Neural cell (in vitro differentiated cells): Measurements from ENCODE around the gene NUP42. TPM values are rescaled to one million over a fixed set of nuclear protein-coding genes. Genes with fewer than 3 reads are reported as not detected.

ENCODE experiments used
- H2AFZ ChIP-seq: fragments of 200-600, 300-800 bp; sonication (generic), shearing (Covaris generic); 2 replicates; pipeline ENCODE4 v1.6.0; 2014; ENCODE audit warnings: low read depth, mild to moderate bottlenecking, antibody characterized with exemption, low read length, moderate library complexity
- H3F3A ChIP-seq: fragments of 200-600 bp; shearing (Covaris generic); 2 replicates; pipeline ENCODE4 v1.6.1; 2016; ENCODE audit warnings: mild to moderate bottlenecking, moderate library complexity, mixed read lengths, antibody characterized with exemption, low read length; ENCODE audit not compliant: insufficient read depth, poor library complexity, severe bottlenecking
- H3K27ac ChIP-seq: fragments of 200-600, 300-800 bp; sonication (generic), shearing (Covaris generic); 2 replicates; pipeline ENCODE4 v1.5.1; 2014; ENCODE audit warnings: mild to moderate bottlenecking, low read length, moderate library complexity
- H3K27me3 ChIP-seq: fragments of 300-800, 200-600 bp; sonication (generic), shearing (Covaris generic); 2 replicates; pipeline ENCODE4 v1.6.0; 2014; ENCODE audit warnings: mild to moderate bottlenecking, low read depth, low read length, moderate library complexity; ENCODE audit not compliant: insufficient read depth
- H3K36me3 ChIP-seq: fragments of 300-800, 200-600 bp; sonication (generic), shearing (Covaris generic); 2 replicates; pipeline ENCODE4 v1.5.1; 2014; ENCODE audit warnings: mild to moderate bottlenecking, antibody characterized with exemption, low read length, moderate library complexity; ENCODE audit not compliant: insufficient read depth
- H3K4me2 ChIP-seq: fragments of 300-800, 200-600 bp; sonication (generic), shearing (Covaris generic); 2 replicates; pipeline ENCODE4 v1.6.0; 2014; ENCODE audit warnings: mild to moderate bottlenecking, low read length
- H3K4me3 ChIP-seq: fragments of 300-800, 200-600 bp; sonication (generic), shearing (Covaris generic); 2 replicates; pipeline ENCODE4 v1.5.1; 2014; ENCODE audit warnings: mild to moderate bottlenecking, low read length, moderate library complexity
- H3K79me2 ChIP-seq: fragments of 200-600 bp; shearing (Covaris generic); replicated peaks from 2 replicates; pipeline ENCODE4 v1.6.0; 2014; ENCODE audit warnings: mild to moderate bottlenecking, low read length, moderate library complexity; ENCODE audit not compliant: insufficient read depth
- H3K9ac ChIP-seq: fragments of 300-800, 200-600 bp; sonication (generic), shearing (Covaris generic); 2 replicates; pipeline ENCODE4 v1.6.1; 2016; ENCODE audit warnings: mild to moderate bottlenecking, low read length, mixed read lengths
- H3K9me2 ChIP-seq: fragments of 200-600 bp; shearing (Covaris generic); 2 replicates; pipeline ENCODE4 v1.6.1; 2016; ENCODE audit warnings: mild to moderate bottlenecking, low read length, mixed read lengths; ENCODE audit not compliant: insufficient read depth
- H3K9me3 ChIP-seq: fragments of 200-600, 300-800 bp; sonication (generic), shearing (Covaris generic); 2 replicates; pipeline ENCODE4 v1.6.1; 2016; ENCODE audit warnings: mild to moderate bottlenecking, mixed run types, low read length, moderate library complexity, mixed read lengths
- H4K20me1 ChIP-seq: fragments of 200-600 bp; shearing (Covaris generic); 2 replicates; pipeline ENCODE4 v1.6.1; 2016; ENCODE audit warnings: mild to moderate bottlenecking, mixed run types; ENCODE audit not compliant: insufficient read depth
- CTCF ChIP-seq: fragments of 450-650 bp; IDR thresholded peaks from 2 replicates; pipeline ENCODE4 v1.5.1; 2014; ENCODE audit warnings: antibody characterized with exemption, mild to moderate bottlenecking, moderate library complexity; ENCODE audit not compliant: poor library complexity, severe bottlenecking
- EP300 ChIP-seq: fragments of 450-650 bp; conservative IDR thresholded peaks from 2 replicates; pipeline ENCODE4 v1.6.1; 2014; ENCODE audit warnings: antibody characterized with exemption, mild to moderate bottlenecking, moderate library complexity; ENCODE audit not compliant: poor library complexity, severe bottlenecking
- EZH2 ChIP-seq: fragments of 200-600, 300-800 bp; shearing (Covaris generic), sonication (generic); IDR thresholded peaks from 2 replicates; pipeline ENCODE4 v1.6.1; 2014; ENCODE audit warnings: antibody characterized with exemption, low read length, borderline replicate concordance, mild to moderate bottlenecking; ENCODE audit not compliant: insufficient read depth, poor library complexity, severe bottlenecking
- MXI1 ChIP-seq: fragments of 450-650 bp; conservative IDR thresholded peaks from 2 replicates; pipeline ENCODE4 v1.6.1; 2014; ENCODE audit warnings: antibody characterized with exemption, mild to moderate bottlenecking; ENCODE audit not compliant: poor library complexity, severe bottlenecking
- POLR2AphosphoS5 ChIP-seq: IDR thresholded peaks from 2 replicates; pipeline ENCODE4 v1.6.1; 2012
- RAD21 ChIP-seq: fragments of 450-650 bp; conservative IDR thresholded peaks from 2 replicates; pipeline ENCODE4 v1.6.1; 2014; ENCODE audit warnings: antibody characterized with exemption, mild to moderate bottlenecking, moderate library complexity
- REST ChIP-seq: IDR thresholded peaks from 2 replicates; pipeline ENCODE4 v1.6.1; 2012; ENCODE audit warnings: borderline replicate concordance
- SMC3 ChIP-seq: fragments of 450-650 bp; conservative IDR thresholded peaks from 2 replicates; pipeline ENCODE4 v1.6.1; 2014; ENCODE audit warnings: antibody characterized with exemption, mild to moderate bottlenecking, moderate library complexity; ENCODE audit not compliant: poor library complexity
- TAF1 ChIP-seq: IDR thresholded peaks from 2 replicates; pipeline ENCODE4 v1.6.1; 2012; ENCODE audit warnings: low read depth
- polyA plus RNA-seq: library from polyadenylated mRNA; depleted of rRNA; stranded (reverse); fragments of >200 nt; gene quantifications from 2 replicates; pipeline ENCODE4 v1.2.3, GENCODE V29; 2014

The NUP42 gene
- polyA plus RNA-seq, 1 donor from 2014 or later = 106 TPM

GRCh38 chr7:23207884-23208283, 26.0 kb downstream of the NUP42 start:
- no peaks in the 10 kb centered on the region for H3F3A ChIP-seq
- no peak overlapping the region for H3K27ac ChIP-seq

GRCh38 chr7:23208316-23208715, 26.5 kb downstream of the NUP42 start:
- Histone ChIP-seq H3K79me2 (no peaks in the 10 kb centered on the region), H3K4me2 (no peak overlapping the region), H3K27me3 (no peaks in the 10 kb centered on the region), H2AFZ (no peak overlapping the region), H3K9ac (no peak overlapping the region), H3K4me3 (no peak overlapping the region), H3K9me3 (no peaks in the 10 kb centered on the region), H3K9me2 (no peaks in the 10 kb centered on the region), H3K36me3 (no peaks in the 10 kb centered on the region), H4K20me1 (no peaks in the 10 kb centered on the region), H3F3A (no peaks in the 10 kb centered on the region), H3K27ac (no peak overlapping the region)
- TF ChIP-seq POLR2AphosphoS5 (no peak), REST (no peak), MXI1 (no peak), EP300 (no peak), EZH2 (no peak), RAD21 (no peak), TAF1 (no peak), CTCF (no peak)

More at GRCh38 chr7:23207884-23208283, 26.0 kb downstream of the NUP42 start:
- TF ChIP-seq REST (no peak), MXI1 (no peak), SMC3 (no peak), POLR2AphosphoS5 (no peak), TAF1 (no peak), CTCF (no peak)
- no peaks in the 10 kb centered on the region for H3K36me3 ChIP-seq
- H3K9ac ChIP-seq = no peak overlapping the region
- H4K20me1 ChIP-seq = no peaks in the 10 kb centered on the region
- no peak overlapping the region for H3K4me2 ChIP-seq
- no peaks in the 10 kb centered on the region for H3K9me2 ChIP-seq
- no peaks in the 10 kb centered on the region for H3K79me2 ChIP-seq
- no peaks in the 10 kb centered on the region for H3K27me3 ChIP-seq
- no peaks in the 10 kb centered on the region for H3K9me3 ChIP-seq
- H3K4me3 ChIP-seq = no peak overlapping the region
- no peak overlapping the region for H2AFZ ChIP-seq
